Left colon (tissue), 2 donors: ENCODE data around the gene TRIM54. TPM values are rescaled to one million over a fixed set of nuclear protein-coding genes. Genes with fewer than 3 reads are reported as not detected.

Experiments used
- ATAC-seq: fragments of 200-7000 bp; cut with Tn5 transposase; one replicate; pipeline ENCODE4 v1.9.1; 2020; ENCODE audit warnings: mild to moderate bottlenecking, moderate library complexity
- DNase-seq, 2 donors: peaks; one replicate each; pipeline ENCODE4 v3.0.0-alpha.2; 2020
- intact Hi-C, 2 donors: fragments of 100-400 bp; cut with DNase I in 1 of 2; cut with micrococcal nuclease in 1 of 2; formaldehyde crosslinking; loops; one replicate each; pipeline versions ENCODE4 v1.11.2 to v1.14.0; 2022; cut with DNase I, micrococcal nuclease
- long read RNA-seq: library from polyadenylated mRNA; unstranded; transcript quantifications from one replicate; pipeline ENCODE4 v2.0.0, GENCODE V29; 2021
- total RNA-seq, 2 donors: library from RNA; stranded (reverse); fragmentation: NEBNext Ultra II Directional; extraction: Animal tissue kit (Norgen Biotek cat#: 25700); gene quantifications; one replicate each; pipeline ENCODE4 v1.2.1, GENCODE V29; 2021
- donor health status: DM: no; HTN: no; CAD: no.
- donor health status: DM: yes; HTN: yes; CAD: no.

Gene TRIM54
- under 1 TPM in 1 of 2 donors, not detected in 1; 0.14 TPM for total RNA-seq
- long read RNA-seq = 0 reads

DNA sequence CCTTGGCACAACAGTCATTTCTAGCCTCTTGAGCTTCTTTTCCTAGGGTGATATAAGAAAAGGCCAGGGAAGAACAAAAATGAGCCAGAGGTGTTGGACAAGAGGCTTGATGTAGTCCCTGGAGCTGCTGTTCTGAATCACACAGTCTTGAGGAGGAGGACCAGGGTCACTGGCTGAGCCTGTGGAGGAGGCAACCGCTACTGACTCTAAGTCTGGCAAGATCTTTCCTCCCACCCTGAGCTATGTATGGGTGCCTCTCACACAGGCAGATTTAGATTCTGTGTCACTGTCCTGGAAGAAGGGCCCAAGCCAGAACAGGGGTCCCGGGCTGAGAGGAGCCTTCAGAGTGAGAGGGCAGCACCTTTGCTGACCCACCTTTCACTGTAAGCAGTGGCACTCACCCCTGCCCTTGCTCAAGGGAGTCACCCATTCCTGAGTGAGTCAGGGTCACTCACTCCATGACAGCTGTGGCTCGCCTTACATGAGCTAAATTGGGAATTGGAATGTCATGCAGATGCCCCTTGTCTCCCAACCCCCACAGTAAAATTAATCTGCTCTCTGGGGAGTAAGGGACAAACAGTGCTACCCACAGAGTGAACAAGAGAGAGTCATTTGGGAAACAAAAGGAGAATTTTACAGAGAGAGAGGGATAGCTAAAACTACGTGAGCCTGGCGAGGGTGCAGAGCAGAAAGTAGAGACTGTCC, at the start of gene TRIM54:
Gene TRIM54 (plus strand): TSS at position 575 of the 705 bp plus-strand sequence. CDS start 303 bp downstream, outside the sequence.
- ATAC-seq = no peak
- intact Hi-C loops = loop anchor here (5.0 to 10.0 kb wide), 2 partner anchors 185 to 187 kb away; no protein-coding TSS in a partner anchor
- no peak for DNase-seq

- intact Hi-C loops = no loop called here
- ATAC-seq = no peak
- no peak for DNase-seq
Measured at GRCh38 chr2:27233341-27233740, 48.9 kb upstream of the TRIM54 start.

GRCh38 chr2:27236136-27236535, 46.1 kb upstream of the TRIM54 start:
- DNase-seq (no peak), ATAC-seq (no peak)
- intact Hi-C loops = no loop called here

DNA sequence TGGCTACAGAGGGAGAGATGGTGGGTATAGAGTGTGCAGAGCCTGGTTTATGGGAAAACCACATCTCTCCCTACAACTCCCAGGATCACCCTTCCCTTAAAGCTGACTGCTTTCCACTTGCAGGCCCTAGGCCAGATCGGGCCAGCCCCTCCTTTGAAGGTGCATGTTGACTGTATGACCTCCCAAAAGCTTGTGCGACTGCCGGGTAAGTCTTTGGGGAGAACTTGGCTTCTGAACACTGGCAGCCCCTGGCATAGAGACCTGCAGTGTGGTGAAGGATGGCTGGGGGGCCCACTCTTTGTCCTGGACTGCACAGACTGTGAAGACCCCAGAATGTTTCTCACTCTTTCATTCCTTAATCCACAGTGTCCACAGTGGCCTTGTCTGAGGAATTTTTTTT, 45.6 kb upstream of the TRIM54 start:
- no peak for DNase-seq
- no peak for ATAC-seq
- intact Hi-C loops = no loop called here

DNA sequence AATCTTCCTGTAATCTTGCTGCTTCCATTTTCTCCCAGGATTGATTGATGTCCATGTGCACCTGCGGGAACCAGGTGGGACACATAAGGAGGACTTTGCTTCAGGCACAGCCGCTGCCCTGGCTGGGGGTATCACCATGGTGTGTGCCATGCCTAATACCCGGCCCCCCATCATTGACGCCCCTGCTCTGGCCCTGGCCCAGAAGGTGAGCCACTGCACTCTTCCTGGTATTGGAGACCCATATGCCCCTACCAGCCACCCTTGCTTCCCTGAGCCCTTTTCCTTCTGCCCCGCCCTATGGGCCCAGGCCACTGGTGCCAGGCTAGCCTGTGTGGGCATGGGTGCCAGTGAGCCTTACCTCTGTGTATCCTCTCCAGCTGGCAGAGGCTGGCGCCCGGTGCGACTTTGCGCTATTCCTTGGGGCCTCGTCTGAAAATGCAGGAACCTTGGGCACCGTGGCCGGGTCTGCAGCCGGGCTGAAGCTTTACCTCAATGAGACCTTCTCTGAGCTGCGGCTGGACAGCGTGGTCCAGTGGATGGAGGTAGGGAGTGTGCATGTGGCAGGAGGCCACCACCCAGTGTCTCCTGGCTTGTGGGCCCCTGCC, 44.8 kb upstream of the TRIM54 start:
- ATAC-seq = no peak
- no peak for DNase-seq
- intact Hi-C loops = no loop called here

DNA sequence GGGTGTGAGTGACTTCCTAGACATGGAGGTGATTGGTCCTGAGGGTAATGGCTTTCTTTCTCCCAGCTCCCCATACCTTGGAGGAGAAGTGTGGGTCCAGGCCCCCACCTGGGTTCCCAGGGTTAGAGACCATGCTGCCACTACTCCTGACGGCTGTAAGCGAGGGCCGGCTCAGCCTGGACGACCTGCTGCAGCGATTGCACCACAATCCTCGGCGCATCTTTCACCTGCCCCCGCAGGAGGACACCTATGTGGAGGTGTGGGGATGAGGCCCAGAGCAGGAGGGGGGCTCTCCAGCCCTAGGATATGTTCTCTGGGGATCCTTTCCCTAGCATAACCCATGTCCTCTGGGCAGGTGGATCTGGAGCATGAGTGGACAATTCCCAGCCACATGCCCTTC, 43.3 kb upstream of the TRIM54 start:
- intact Hi-C loops = no loop called here
- ATAC-seq = no peak
- no peak for DNase-seq

DNA sequence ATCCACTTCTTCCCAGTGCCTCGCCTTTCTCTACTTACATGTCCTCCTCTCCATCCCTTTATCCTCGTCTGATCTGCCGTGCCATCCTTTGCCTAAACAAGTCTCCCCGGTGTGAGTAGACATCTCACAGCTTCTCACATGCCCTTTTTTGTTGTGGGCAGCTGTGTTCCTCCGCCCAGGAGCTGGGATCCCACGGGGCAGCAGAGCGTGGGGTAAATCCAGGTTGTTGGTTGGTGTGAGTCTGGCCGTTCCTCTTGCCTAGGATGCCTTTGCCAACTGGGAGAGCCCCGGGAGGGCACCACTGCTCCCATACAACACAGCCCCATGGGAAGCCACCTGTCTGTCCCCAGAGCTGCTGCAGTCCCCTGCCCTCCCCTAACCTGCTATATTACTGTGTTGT, 41.8 kb upstream of the TRIM54 start:
- DNase-seq = no peak
- no peak for ATAC-seq
- intact Hi-C loops = no loop called here

DNA sequence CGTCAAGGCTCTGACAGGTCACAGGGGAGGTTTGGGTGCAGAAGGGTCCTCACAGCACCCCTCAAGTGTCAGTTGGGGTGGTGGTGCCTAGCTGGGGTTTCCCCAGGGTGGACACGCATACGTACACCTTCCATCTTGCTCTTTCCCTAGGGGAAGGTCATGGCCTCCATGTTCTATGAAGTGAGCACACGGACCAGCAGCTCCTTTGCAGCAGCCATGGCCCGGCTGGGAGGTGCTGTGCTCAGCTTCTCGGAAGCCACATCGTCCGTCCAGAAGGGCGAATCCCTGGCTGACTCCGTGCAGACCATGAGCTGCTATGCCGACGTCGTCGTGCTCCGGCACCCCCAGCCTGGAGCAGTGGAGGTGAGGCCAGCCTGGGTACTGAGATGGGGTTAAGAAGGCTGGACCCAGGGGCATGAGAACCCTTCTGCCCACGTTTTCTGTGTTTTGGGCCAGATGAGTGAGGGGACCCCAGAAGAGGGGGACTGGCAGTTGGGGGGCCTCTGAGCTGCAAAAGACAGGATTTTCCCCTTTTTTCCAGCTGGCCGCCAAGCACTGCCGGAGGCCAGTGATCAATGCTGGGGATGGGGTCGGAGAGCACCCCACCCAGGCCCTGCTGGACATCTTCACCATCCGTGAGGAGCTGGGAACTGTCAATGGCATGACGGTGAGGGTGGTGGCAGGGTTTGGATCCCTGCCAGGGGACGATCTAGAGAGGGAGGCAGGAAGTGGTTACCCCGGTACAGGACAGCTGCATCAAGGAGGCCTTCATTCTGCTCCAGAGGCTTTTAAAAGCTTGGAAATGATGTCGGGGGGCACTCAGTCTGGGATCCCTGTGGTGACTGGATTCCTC, 40.2 kb upstream of the TRIM54 start:
- no peak for ATAC-seq
- intact Hi-C loops = no loop called here
- no peak for DNase-seq

GRCh38 chr2:27242614-27242951, 39.6 kb upstream of the TRIM54 start:
- ATAC-seq = no peak
- DNase-seq = no peak
- intact Hi-C loops = no loop called here

DNA sequence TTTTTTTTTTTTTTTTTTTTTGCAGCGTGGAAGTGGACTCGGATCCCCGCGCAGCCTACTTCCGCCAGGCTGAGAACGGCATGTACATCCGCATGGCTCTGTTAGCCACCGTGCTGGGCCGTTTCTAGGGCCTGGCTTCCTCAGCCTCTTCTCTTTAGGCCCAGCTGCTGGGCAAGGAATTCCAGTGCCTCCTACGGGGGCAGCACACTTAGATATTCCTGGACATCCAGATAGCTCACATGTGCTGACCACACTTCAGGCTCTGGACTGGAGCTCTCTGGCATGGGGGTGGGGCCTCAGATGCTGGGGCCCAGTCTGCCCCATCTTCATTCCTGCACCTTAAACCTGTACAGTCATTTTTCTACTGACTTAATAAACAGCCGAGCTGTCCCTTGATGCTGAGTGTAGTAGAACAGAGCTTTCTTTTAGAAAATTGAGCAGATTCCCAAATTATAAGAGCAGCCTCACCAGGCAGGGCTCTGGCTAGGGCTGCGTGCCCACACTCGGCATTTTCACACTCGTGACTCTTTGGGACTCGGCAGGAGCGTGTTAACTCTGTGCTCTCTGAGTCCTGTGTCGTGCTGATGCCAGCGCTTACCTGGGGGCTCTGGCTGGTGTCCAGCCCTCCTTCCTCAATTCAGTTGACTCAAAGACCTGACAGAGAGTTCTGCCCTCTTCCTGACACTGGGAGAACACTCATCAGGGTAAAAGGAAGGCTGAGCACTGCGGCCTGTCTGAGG, 38.7 kb upstream of the TRIM54 start:
- DNase-seq (no peak), ATAC-seq (no peak)
- intact Hi-C loops = no loop called here

GRCh38 chr2:27245116-27245515, 37.1 kb upstream of the TRIM54 start:
- DNase-seq (no peak), ATAC-seq (no peak)
- intact Hi-C loops = no loop called here

DNA sequence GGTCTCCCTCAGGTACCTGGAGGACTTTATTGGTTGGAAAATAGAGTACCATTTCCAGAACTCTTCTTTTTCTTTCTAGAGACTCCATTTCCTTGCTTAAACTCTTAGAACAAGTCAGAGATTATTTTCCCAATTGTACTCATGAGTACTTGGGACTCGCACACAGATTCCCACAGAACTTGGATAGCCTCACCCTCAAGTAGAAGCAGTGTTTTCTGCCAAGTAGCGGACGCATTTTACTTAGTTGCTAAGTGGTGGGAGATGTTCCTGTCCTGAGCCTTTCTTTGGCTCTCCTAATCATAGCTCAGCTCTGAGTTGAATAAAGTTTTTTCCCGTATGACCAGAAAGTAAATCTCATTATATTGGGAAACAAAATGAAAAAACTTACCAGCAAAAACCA, 36.6 kb upstream of the TRIM54 start:
- ATAC-seq = no peak
- no peak for DNase-seq
- intact Hi-C loops = no loop called here

GRCh38 chr2:27247893-27248292, 34.3 kb upstream of the TRIM54 start:
- intact Hi-C loops = no loop called here
- DNase-seq = no peak
- no peak for ATAC-seq

- no peak for DNase-seq
- intact Hi-C loops = no loop called here
- ATAC-seq = no peak
Measured at GRCh38 chr2:27249159-27249890, 32.9 kb upstream of the TRIM54 start.

DNA sequence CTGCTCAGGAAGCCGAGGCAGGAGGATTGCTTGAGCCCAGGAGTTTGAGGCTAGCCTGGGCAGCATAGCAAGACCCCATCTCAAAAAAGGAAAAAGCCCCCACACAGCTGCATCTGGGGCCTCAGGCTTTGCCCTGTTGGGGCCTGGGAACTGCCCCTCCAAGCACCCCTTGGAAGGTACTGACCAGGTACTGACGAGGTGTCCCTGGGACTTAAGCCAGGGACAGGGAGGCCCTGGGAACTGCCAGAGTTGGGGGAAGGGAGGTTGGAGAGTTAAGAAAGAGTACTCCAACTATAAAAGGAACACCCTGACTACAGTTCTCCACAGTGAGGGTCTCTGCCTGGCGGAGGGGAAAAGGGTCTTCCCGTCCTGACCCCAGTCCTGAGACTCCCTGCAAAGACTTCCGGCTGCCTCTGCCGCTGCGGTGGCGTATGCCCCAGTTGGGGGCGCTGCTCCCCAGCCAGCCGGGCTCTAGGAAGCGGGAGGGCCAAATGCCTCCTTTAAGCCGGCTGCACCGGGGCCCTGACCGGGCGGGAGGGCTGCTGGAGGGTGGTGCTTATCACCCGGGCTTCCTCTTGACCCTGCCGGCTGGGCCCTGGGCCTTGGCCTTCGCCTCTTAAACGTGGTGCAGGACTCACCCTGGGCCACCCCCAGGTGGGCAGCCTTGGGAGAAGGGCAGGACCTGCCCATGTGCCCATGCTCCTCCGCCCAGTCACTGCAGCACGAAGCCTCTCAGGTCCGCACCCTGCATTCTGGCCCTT, 32.2 kb upstream of the TRIM54 start:
- DNase-seq (peak in 1 of 2 donors; percentile 49), ATAC-seq (peak; percentile 86)
- intact Hi-C loops = no loop called here

DNA sequence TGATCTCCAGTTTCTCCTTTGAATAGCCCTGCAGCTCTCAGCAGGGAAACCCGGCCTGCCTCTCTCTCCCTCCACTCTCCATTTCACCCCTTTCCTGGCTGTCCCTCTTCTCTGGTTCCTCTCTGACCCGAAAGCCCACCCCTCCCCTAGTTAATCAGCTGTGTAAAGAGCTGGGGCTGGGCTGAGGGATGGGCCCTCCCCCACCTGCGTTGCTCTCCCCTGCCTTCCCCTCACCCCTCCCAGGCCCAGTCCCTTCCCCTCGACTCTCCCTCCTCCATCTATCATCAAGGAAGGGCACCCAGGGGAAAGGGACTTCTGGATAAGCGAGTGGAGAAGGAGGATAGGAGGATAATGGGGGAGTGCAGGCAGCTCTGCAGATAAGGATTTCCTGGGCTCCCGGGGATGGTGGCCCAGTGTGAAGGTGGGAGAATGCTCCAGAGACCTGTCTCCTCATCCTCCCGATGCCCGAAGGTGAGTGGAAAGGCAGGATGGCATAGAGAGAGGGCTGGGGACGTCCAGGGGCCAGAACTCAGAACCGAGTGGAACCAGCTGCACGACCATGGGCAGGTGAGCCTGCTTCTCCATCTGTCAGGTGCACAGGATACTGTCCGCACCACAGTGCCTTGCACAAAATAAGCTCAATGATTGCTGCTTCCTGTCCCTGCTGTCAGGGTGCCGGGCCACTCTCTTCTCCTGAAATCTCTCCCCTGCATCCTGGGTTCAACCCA, 31.4 kb upstream of the TRIM54 start:
- DNase-seq (no peak), ATAC-seq (no peak)
- intact Hi-C loops = no loop called here

GRCh38 chr2:27251766-27252165, 30.5 kb upstream of the TRIM54 start:
- intact Hi-C loops = no loop called here
- ATAC-seq (no peak), DNase-seq (no peak)
